NT2/D1 (cell line): Measurements from ENCODE around the gene DSC2.

ENCODE experiments used
- SUZ12 ChIP-seq: IDR thresholded peaks from 2 replicates; pipeline ENCODE4 v1.6.1; 2011; ENCODE audit not compliant: insufficient read length, insufficient read depth; ENCODE audit errors: extremely low read depth
- YY1 ChIP-seq: IDR thresholded peaks from 2 replicates; pipeline ENCODE4 v1.6.1; 2011; ENCODE audit not compliant: insufficient read length, insufficient read depth
- ZNF274 ChIP-seq: IDR thresholded peaks from 2 replicates; pipeline ENCODE4 v1.6.1; 2011; ENCODE audit warnings: mild to moderate bottlenecking, low read depth, low read length

DNA sequence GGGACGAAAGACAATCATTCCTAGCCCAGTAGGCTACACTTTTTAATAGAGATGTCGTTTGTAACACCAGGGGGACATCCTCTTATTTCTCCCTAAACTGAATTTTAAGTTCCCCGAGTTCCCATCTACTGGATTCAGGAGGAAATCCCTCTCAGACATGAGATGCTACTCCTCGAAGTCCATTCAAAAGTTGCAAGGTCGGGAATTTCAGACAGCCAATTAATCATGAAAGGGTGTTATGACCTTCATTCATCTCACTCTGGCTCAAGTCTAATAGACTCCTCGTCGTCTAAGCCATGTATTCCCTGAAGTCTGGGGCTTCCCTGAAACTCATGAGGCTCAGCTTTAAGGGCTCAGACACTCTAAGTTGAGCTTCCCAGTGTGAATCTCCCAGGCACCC lies 58.5 kb downstream of the DSC2 start:
- TF ChIP-seq ZNF274 (no peak), YY1 (no peak), SUZ12 (no peak)
